Mesendoderm (in vitro differentiated cells): ENCODE data around the gene SPRTN.
"Not testable (repeated sequence)": the region's sequence is repeated elsewhere in the genome, so short reads cannot be mapped to it uniquely, and the experiment has no call there.

Experiments used
- DNase-seq: peaks from one replicate; pipeline ENCODE4 v3.0.0; 2013
- H2AK5ac ChIP-seq: 2 replicates; pipeline ENCODE4 v1.6.1; 2013; ENCODE audit warnings: low read length, inconsistent platforms
- H2BK120ac ChIP-seq: 2 replicates; pipeline ENCODE4 v1.6.1; 2013; ENCODE audit warnings: low read depth, mild to moderate bottlenecking, low read length, moderate library complexity, mixed read lengths
- H2BK15ac ChIP-seq: replicated peaks from 2 replicates; pipeline ENCODE4 v1.6.1; 2013; ENCODE audit warnings: low read depth, mild to moderate bottlenecking, moderate library complexity
- H2BK5ac ChIP-seq: 2 replicates; pipeline ENCODE4 v1.6.1; 2013; ENCODE audit warnings: low read length, inconsistent platforms
- H3K18ac ChIP-seq: 2 replicates; pipeline ENCODE4 v1.6.1; 2013; ENCODE audit warnings: mild to moderate bottlenecking, low read length, mixed read lengths
- H3K23ac ChIP-seq: one replicate; pipeline ENCODE4 v1.6.1; 2013; ENCODE audit warnings: low read length
- H3K27ac ChIP-seq: 2 replicates; pipeline ENCODE4 v1.5.1; 2013; ENCODE audit warnings: low read depth, mild to moderate bottlenecking, inconsistent platforms, low read length, moderate library complexity
- H3K27me3 ChIP-seq: 2 replicates; pipeline ENCODE4 v1.6.1; 2013; ENCODE audit warnings: low read length, control low read depth, mild to moderate bottlenecking, inconsistent platforms; ENCODE audit not compliant: insufficient read depth, poor library complexity
- H3K36me3 ChIP-seq: 2 replicates; pipeline ENCODE4 v1.6.1; 2013; ENCODE audit warnings: low read length, inconsistent platforms; ENCODE audit not compliant: control insufficient read depth, insufficient read depth
- H3K4ac ChIP-seq: one replicate; pipeline ENCODE4 v1.6.1; 2013; ENCODE audit warnings: low read depth, mild to moderate bottlenecking, low read length, moderate library complexity
- H3K4me1 ChIP-seq: 2 replicates; pipeline ENCODE4 v1.6.1; 2013; ENCODE audit warnings: low read depth, low read length, inconsistent platforms; ENCODE audit not compliant: control insufficient read depth
- H3K4me2 ChIP-seq: 2 replicates; pipeline ENCODE4 v1.6.1; 2013; ENCODE audit warnings: low read length
- H3K4me3 ChIP-seq: 2 replicates; pipeline ENCODE4 v1.5.1; 2013; ENCODE audit warnings: mild to moderate bottlenecking, low read length
- H3K56ac ChIP-seq: one replicate; pipeline ENCODE4 v1.6.1; 2013; ENCODE audit warnings: low read length
- H3K79me1 ChIP-seq: 2 replicates; pipeline ENCODE4 v1.6.1; 2013; ENCODE audit warnings: low read length, inconsistent platforms
- H3K79me2 ChIP-seq: 2 replicates; pipeline ENCODE4 v1.6.1; 2013; ENCODE audit warnings: mild to moderate bottlenecking, low read length; ENCODE audit not compliant: control insufficient read depth, insufficient read depth
- H3K9ac ChIP-seq: 2 replicates; pipeline ENCODE4 v1.6.1; 2013; ENCODE audit warnings: low read length, inconsistent platforms
- H4K5ac ChIP-seq: one replicate; pipeline ENCODE4 v1.6.1; 2013; ENCODE audit warnings: low read length
- H4K8ac ChIP-seq: one replicate; pipeline ENCODE4 v1.6.1; 2013; ENCODE audit warnings: low read depth, mild to moderate bottlenecking, control low read depth, low read length, moderate library complexity
- WGBS: extraction: QIAGEN DNeasy Blood & Tissue Kit; methylation state at CpG from one replicate; pipeline ENCODE4 v1.1.7; 2013; ENCODE audit warnings: low lambda C conversion rate, missing lambda C conversion rate; ENCODE audit not compliant: insufficient coverage; ENCODE audit errors: extremely low coverage; 5-methylcytosine and 5-hydroxymethylcytosine counted together

Gene SPRTN

DNA sequence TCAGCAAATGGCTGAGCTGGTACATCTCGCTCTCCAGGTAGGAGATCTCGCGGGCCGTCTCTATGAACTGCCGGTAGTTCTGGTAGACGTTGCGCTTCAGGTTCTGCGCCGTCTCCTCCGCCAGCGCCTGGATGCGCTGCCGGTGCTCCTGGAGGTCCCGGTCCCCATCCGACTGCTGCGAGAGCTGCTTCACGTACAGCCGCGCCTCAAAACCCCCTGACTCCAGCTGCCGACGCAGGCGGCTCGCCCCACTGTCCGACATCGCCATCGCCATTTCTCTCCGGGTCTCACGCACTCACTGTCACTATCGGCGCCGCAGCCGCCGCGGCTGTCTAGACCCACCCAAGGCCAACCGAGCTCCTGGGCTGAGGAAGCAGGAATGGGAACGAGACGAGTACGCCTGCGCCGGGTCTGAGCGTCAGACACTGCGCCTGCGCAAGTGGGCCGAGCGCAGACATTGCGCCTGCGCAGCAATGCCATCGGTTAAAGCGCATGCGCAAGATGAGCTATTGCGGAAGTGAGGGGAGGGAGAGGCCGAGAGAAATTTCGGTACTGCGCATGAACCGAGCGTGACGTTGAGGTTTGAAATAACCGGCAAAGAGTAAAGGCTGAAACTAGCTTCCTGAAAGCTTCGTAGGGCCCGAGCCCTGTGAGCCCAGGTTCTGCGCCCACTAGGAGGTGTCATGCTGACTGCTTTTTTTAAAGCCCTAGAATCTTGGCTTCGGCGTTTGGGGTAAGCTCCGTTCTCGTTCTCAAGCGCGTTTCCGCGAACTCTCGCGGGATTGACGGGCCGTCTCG, 422 bp upstream of the SPRTN start, which contains the start of gene EXOC8:
TSS of gene EXOC8 (minus strand) at position 381 of the 798 bp plus-strand sequence. CDS start at position 274, 107 bp downstream.
- H3K56ac ChIP-seq: peak within 1 kb of the TSS; percentile 92
- H2BK15ac ChIP-seq: no peak within 1 kb of the TSS
- peak within 1 kb of the TSS; percentile 86 for H3K27ac ChIP-seq
- no peaks in the 10 kb centered on the region for H3K36me3 ChIP-seq
- peak within 1 kb of the TSS; percentile 94 for H3K4me2 ChIP-seq
- peak within 1 kb of the TSS; percentile 88 for H3K9ac ChIP-seq
- H2BK120ac ChIP-seq: no peak within 1 kb of the TSS
- peak within 1 kb of the TSS; percentile 57 for H3K23ac ChIP-seq
- H3K4me3 ChIP-seq: peak within 1 kb of the TSS; percentile 94
- H4K8ac ChIP-seq: no peak within 1 kb of the TSS
- no peak within 1 kb of the TSS for H4K5ac ChIP-seq
- H3K79me2 ChIP-seq: peaks cover 43% of the 10 kb centered on the region
- no peaks in the 10 kb centered on the region for H3K27me3 ChIP-seq
- WGBS: no CpG with 5 or more reads among the region's 74 CpGs
- no peak within 1 kb of the TSS for H2BK5ac ChIP-seq
- no peak within 1 kb of the TSS for H2AK5ac ChIP-seq
- H3K79me1 ChIP-seq: peaks cover 16% of the 10 kb centered on the region
- peaks cover 13% of the 10 kb centered on the region for H3K4me1 ChIP-seq
- peak; percentile 98 for DNase-seq
- H3K4ac ChIP-seq: no peak within 1 kb of the TSS
- H3K18ac ChIP-seq: peak within 1 kb of the TSS; percentile 2

DNA sequence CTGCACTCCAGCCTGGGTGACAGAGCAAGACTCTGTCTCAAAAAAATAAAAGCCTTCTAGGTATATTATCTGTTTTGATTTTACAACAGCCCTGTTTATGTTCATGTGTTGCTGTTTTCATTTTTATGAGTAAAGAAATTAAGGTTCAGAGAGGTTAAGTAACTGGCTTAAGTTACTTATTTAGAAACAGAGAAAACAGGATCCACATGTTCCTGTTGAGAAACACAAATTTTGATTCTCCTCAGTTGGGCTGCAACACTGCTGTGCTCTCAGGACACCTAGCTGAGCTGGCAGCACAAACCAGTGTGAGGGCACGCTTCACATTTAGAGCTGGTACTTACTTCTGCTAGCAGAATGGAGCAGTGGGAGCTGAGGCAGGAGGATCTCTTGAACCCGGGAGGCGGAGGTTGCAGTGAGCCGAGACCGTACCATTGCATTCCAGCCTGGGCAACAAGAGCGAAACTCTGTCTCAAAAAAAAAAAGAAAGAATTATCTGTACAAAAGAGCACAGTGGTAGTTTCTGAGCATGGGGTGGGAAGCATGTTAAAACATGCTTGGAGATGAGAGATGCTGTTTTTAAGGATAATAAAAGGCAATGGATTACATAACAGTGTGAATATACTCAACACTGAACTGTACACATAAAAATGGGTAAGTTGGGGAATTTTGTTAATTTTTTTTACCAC, 2.4 kb downstream of the SPRTN start:
- Histone ChIP-seq H3K4me3 (no peak overlapping the region), H3K79me2 (peaks cover 34% of the 10 kb centered on the region), H3K4me1 (peaks cover 13% of the 10 kb centered on the region), H2BK15ac (no peak overlapping the region), H2BK120ac (no peak overlapping the region), H3K9ac (no peak overlapping the region), H3K56ac (no peak overlapping the region), H3K27me3 (no peaks in the 10 kb centered on the region), H4K8ac (no peak overlapping the region), H2AK5ac (no peak overlapping the region), H3K36me3 (peaks cover 2% of the 10 kb centered on the region), H3K79me1 (peaks cover 20% of the 10 kb centered on the region), H3K23ac (no peak overlapping the region), H4K5ac (no peak overlapping the region), H3K4me2 (no peak overlapping the region), H3K18ac (no peak overlapping the region), H2BK5ac (no peak overlapping the region), H3K4ac (no peak overlapping the region), H3K27ac (no peak overlapping the region)
- no peak for DNase-seq
- no CpG with 5 or more reads among the region's 6 CpGs for WGBS

DNA sequence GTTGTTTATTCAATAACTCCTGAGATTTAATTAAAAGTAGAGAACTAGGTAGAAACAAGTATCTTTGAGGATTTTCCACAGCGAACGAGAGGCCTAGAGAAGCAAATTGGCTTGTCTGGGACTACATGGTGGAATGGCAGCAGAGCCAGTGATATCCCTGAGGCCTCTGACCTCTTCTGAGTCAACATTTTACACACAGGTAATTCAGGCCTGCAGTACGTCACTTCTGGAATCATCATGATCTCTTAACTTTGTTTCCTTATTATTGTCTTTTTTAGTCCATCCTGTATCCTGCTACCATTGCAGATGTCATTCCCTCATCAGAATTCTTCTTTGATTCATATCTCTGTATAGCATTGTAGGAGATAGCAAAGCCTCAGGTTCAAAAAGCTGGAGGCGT, 9.9 kb downstream of the SPRTN start:
- WGBS: no CpG with 5 or more reads among the region's 4 CpGs
- H3K4ac ChIP-seq: no peak overlapping the region
- H3K4me1 ChIP-seq: no peaks in the 10 kb centered on the region
- no peak overlapping the region for H4K8ac ChIP-seq
- no peak overlapping the region for H3K23ac ChIP-seq
- H2BK15ac ChIP-seq: no peak overlapping the region
- no peak overlapping the region for H2AK5ac ChIP-seq
- H3K9ac ChIP-seq: no peak overlapping the region
- H4K5ac ChIP-seq: no peak overlapping the region
- H3K4me2 ChIP-seq: no peak overlapping the region
- H3K27ac ChIP-seq: no peak overlapping the region
- no peak overlapping the region for H2BK120ac ChIP-seq
- H3K4me3 ChIP-seq: no peak overlapping the region
- H3K36me3 ChIP-seq: peaks cover 2% of the 10 kb centered on the region
- H3K79me2 ChIP-seq: no peaks in the 10 kb centered on the region
- no peak overlapping the region for H3K56ac ChIP-seq
- H3K18ac ChIP-seq: no peak overlapping the region
- no peaks in the 10 kb centered on the region for H3K27me3 ChIP-seq
- no peak overlapping the region for H2BK5ac ChIP-seq
- DNase-seq: no peak
- H3K79me1 ChIP-seq: peaks cover 4% of the 10 kb centered on the region

DNA sequence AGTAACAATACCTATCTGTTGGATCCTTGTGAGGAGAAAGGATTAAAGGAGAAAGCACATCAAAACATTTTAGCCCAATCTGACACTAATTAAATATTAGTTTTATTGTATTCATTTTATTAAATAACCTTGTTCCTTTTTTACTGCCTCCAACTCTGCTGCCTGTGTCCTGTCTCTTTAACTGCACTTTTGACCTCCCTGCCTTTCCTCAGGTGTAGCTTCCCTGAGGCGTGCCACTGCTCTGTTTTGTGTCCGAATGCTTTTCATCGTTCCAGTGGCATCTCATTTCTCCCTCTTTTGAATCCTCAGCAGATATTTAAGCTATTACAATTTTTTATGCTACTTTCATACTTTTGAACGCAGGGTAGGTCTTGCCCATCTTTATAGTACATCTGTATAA, 10.3 kb downstream of the SPRTN start:
- peaks cover under 1% of the 10 kb centered on the region for H3K36me3 ChIP-seq
- no peak overlapping the region for H2BK15ac ChIP-seq
- no peak overlapping the region for H3K4ac ChIP-seq
- no peaks in the 10 kb centered on the region for H3K27me3 ChIP-seq
- no peak overlapping the region for H3K27ac ChIP-seq
- no peak overlapping the region for H2BK120ac ChIP-seq
- H4K5ac ChIP-seq: no peak overlapping the region
- H3K4me2 ChIP-seq: no peak overlapping the region
- no peak overlapping the region for H3K18ac ChIP-seq
- H3K56ac ChIP-seq: no peak overlapping the region
- no peaks in the 10 kb centered on the region for H3K4me1 ChIP-seq
- no CpG with 5 or more reads among the region's 4 CpGs for WGBS
- H3K79me1 ChIP-seq: peaks cover 3% of the 10 kb centered on the region
- no peak overlapping the region for H2AK5ac ChIP-seq
- H3K23ac ChIP-seq: no peak overlapping the region
- no peak overlapping the region for H3K4me3 ChIP-seq
- H2BK5ac ChIP-seq: no peak overlapping the region
- DNase-seq: no peak
- H3K9ac ChIP-seq: no peak overlapping the region
- H4K8ac ChIP-seq: no peak overlapping the region
- H3K79me2 ChIP-seq: no peaks in the 10 kb centered on the region

DNA sequence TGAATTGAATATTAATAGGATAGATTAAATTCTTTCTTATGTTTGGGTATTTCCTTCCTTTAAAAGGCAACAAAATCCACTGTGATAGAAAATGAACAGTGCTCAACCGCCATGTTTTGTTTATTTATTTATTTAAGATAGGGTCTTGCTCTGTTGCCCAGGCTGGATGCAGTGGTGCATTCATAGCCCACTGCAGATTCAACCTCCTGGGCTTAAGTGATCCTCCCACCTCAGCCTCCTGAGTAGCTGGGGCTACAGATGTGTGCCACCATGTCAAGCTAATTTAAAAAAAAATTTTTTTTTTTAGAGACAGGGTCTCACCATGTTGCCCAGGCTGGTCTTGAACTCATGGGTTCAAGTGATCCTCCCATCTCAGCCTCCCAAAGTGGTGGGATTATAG, 10.8 kb downstream of the SPRTN start:
- H4K8ac ChIP-seq, H3K18ac ChIP-seq, H3K23ac ChIP-seq, H3K27me3 ChIP-seq, H3K9ac ChIP-seq, H3K4me3 ChIP-seq, H3K4ac ChIP-seq, H3K79me2 ChIP-seq, H3K56ac ChIP-seq, H2AK5ac ChIP-seq, H3K4me1 ChIP-seq, DNase-seq, H2BK5ac ChIP-seq, H3K4me2 ChIP-seq, H3K79me1 ChIP-seq, H2BK120ac ChIP-seq, H3K36me3 ChIP-seq, H2BK15ac ChIP-seq, H4K5ac ChIP-seq, H3K27ac ChIP-seq: not testable (repeated sequence)
- no CpG with 5 or more reads among the region's 1 CpG for WGBS
